Smooth muscle cell (in vitro differentiated cells): ENCODE data around the gene RNF187. TPM values are rescaled to one million over a fixed set of nuclear protein-coding genes. Genes with fewer than 3 reads are reported as not detected.
A peak's percentile ranks its signal among the peaks of the same experiment; 100 is the strongest.

Experiments used
- DNase-seq: peaks from one replicate; lab custom pipeline; 2025; ENCODE audit not compliant: unreplicated experiment; lab: John Stamatoyannopoulos, UW
- H2AFZ ChIP-seq: fragments of 200-600 bp; sonication (generic); 2 replicates; pipeline ENCODE4 v1.6.0; 2016; ENCODE audit warnings: antibody characterized with exemption, low read depth, mild to moderate bottlenecking
- H3F3A ChIP-seq: fragments of 200-600 bp; sonication (generic); 2 replicates; pipeline ENCODE4 v1.6.0; 2017; ENCODE audit warnings: antibody characterized with exemption, low read depth
- H3K27ac ChIP-seq: fragments of 200-600 bp; sonication (generic); 2 replicates; pipeline ENCODE4 v1.5.1; 2016; ENCODE audit warnings: low read depth, mild to moderate bottlenecking
- H3K27me3 ChIP-seq: fragments of 200-600 bp; sonication (generic); 2 replicates; pipeline ENCODE4 v1.6.1; 2016; ENCODE audit warnings: low read depth, mild to moderate bottlenecking
- H3K36me3 ChIP-seq: fragments of 200-600 bp; sonication (generic); 2 replicates; pipeline ENCODE4 v1.5.1; 2016; ENCODE audit warnings: low read depth
- H3K4me1 ChIP-seq: fragments of 200-600 bp; sonication (generic); 2 replicates; pipeline ENCODE4 v1.5.1; 2016; ENCODE audit warnings: low read depth
- H3K4me2 ChIP-seq: fragments of 200-600 bp; sonication (generic); 2 replicates; pipeline ENCODE4 v1.6.0; 2016; ENCODE audit warnings: mild to moderate bottlenecking
- H3K4me3 ChIP-seq: fragments of 200-600 bp; sonication (generic); 2 replicates; pipeline ENCODE4 v1.5.1; 2016; ENCODE audit warnings: mild to moderate bottlenecking
- H3K79me2 ChIP-seq: fragments of 200-600 bp; sonication (generic); 2 replicates; pipeline ENCODE4 v1.6.0; 2016; ENCODE audit warnings: low read depth, mild to moderate bottlenecking
- H3K9ac ChIP-seq: fragments of 200-600 bp; sonication (generic); 2 replicates; pipeline ENCODE4 v1.6.0; 2016; ENCODE audit warnings: low read depth
- H3K9me3 ChIP-seq: fragments of 200-600 bp; sonication (generic); replicated peaks from 2 replicates; pipeline ENCODE4 v1.5.1; 2016; ENCODE audit warnings: low read depth
- H4K20me1 ChIP-seq: fragments of 200-600 bp; sonication (generic); 2 replicates; pipeline ENCODE4 v1.6.0; 2016; ENCODE audit warnings: low read depth
- WGBS: methylation state at CpG from one replicate; pipeline ENCODE4 v1.1.7; 2016; ENCODE audit warnings: low lambda C conversion rate; 5-methylcytosine and 5-hydroxymethylcytosine counted together
- polyA plus RNA-seq: library from polyadenylated mRNA; unstranded; fragments of >200 nt; fragmentation: Nextera tagmentation; extraction: Ambion mirVana; gene quantifications from 2 replicates; pipeline ENCODE4 v1.2.1, GENCODE V29; 2016
- total RNA-seq: library from RNA; depleted of rRNA; stranded (reverse); fragments of >200 nt; gene quantifications from 2 replicates; pipeline ENCODE4 v1.2.3, GENCODE V29; 2014
- TF ChIP-seq, protein P1 (sequence below): fragments of 200-600 bp; sonication (generic); IDR thresholded peaks from 2 replicates; pipeline ENCODE4 v1.5.1; 2017; ENCODE audit warnings: borderline replicate concordance, mild to moderate bottlenecking, antibody characterized with exemption; ENCODE audit not compliant: insufficient read depth, poor library complexity, severe bottlenecking

The RNF187 gene
- total and polyA plus RNA-seq, 2 experiments from 2014 or later, result 35.9 to 150 TPM

DNA sequence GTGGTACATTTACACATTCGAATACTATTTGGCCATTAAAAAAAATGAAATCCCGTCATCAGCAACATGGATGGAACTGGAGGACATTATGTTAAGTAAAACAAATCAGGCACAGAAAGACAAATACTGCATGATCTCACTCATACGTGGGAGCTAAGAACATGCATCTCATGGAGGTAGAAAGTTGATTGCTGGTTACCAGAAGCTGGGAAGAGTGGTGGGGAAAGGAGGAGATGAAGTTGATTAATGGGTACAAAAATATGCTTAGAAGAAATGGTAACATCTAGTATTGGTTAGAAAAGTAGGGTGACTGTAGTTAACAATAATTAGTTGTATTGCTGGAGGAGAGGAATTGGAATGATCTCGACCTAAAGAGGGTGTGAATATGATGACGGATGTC lies 24.6 kb upstream of the RNF187 start:
- Histone ChIP-seq H3K27ac (no peak overlapping the region), H3K4me3 (no peak overlapping the region), H2AFZ (no peak overlapping the region), H3K9ac (no peak overlapping the region), H3K79me2 (no peaks in the 10 kb centered on the region), H3K4me2 (no peak overlapping the region), H3K4me1 (no peaks in the 10 kb centered on the region), H3K27me3 (peaks cover 79% of the 10 kb centered on the region), H3K36me3 (no peaks in the 10 kb centered on the region), H4K20me1 (no peaks in the 10 kb centered on the region), H3K9me3 (no peaks in the 10 kb centered on the region), H3F3A (no peaks in the 10 kb centered on the region)
- TF ChIP-seq, protein P1, sequence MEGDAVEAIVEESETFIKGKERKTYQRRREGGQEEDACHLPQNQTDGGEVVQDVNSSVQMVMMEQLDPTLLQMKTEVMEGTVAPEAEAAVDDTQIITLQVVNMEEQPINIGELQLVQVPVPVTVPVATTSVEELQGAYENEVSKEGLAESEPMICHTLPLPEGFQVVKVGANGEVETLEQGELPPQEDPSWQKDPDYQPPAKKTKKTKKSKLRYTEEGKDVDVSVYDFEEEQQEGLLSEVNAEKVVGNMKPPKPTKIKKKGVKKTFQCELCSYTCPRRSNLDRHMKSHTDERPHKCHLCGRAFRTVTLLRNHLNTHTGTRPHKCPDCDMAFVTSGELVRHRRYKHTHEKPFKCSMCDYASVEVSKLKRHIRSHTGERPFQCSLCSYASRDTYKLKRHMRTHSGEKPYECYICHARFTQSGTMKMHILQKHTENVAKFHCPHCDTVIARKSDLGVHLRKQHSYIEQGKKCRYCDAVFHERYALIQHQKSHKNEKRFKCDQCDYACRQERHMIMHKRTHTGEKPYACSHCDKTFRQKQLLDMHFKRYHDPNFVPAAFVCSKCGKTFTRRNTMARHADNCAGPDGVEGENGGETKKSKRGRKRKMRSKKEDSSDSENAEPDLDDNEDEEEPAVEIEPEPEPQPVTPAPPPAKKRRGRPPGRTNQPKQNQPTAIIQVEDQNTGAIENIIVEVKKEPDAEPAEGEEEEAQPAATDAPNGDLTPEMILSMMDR, result no peak
- no peak for DNase-seq
- 86% methylated on average over 5 of the region's 5 CpGs for WGBS

DNA sequence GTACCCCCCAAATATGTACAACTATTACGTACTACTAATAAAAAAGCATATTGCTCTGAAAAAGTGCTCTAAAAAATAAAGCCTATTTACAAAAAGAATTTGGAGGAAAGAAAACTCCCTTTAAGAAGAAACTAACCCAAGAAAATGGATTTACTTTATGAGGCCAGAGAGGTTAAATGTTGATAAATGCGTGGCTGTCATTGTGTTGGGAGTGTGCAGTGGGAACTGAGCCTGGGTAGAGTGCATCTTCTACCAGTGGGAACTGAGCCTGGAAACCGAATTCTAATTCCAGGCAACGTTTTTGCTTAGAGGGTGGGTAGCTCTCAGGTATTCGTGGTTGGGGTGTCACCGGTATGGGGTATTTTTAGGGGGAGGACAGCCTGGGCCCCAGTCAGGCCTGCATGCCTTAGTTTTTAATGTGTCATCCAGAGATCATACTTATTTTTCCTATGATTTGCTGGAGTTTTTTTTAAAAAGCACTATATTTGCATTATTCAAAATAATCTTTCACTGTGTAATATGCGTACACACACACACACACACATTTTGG lies 24.1 kb upstream of the RNF187 start:
- H3K4me3 ChIP-seq, result no peak overlapping the region
- H3K36me3 ChIP-seq, result no peaks in the 10 kb centered on the region
- TF ChIP-seq, protein P1, result no peak
- H4K20me1 ChIP-seq, result no peaks in the 10 kb centered on the region
- no peaks in the 10 kb centered on the region for H3K79me2 ChIP-seq
- DNase-seq, result no peak
- no peaks in the 10 kb centered on the region for H3F3A ChIP-seq
- no peaks in the 10 kb centered on the region for H3K4me1 ChIP-seq
- WGBS, result 74% methylated on average over 7 of the region's 7 CpGs
- H3K9ac ChIP-seq, result no peak overlapping the region
- no peaks in the 10 kb centered on the region for H3K9me3 ChIP-seq
- peaks cover 84% of the 10 kb centered on the region for H3K27me3 ChIP-seq
- H2AFZ ChIP-seq, result no peak overlapping the region
- no peak overlapping the region for H3K27ac ChIP-seq
- H3K4me2 ChIP-seq, result peak overlapping the region; percentile 83

DNA sequence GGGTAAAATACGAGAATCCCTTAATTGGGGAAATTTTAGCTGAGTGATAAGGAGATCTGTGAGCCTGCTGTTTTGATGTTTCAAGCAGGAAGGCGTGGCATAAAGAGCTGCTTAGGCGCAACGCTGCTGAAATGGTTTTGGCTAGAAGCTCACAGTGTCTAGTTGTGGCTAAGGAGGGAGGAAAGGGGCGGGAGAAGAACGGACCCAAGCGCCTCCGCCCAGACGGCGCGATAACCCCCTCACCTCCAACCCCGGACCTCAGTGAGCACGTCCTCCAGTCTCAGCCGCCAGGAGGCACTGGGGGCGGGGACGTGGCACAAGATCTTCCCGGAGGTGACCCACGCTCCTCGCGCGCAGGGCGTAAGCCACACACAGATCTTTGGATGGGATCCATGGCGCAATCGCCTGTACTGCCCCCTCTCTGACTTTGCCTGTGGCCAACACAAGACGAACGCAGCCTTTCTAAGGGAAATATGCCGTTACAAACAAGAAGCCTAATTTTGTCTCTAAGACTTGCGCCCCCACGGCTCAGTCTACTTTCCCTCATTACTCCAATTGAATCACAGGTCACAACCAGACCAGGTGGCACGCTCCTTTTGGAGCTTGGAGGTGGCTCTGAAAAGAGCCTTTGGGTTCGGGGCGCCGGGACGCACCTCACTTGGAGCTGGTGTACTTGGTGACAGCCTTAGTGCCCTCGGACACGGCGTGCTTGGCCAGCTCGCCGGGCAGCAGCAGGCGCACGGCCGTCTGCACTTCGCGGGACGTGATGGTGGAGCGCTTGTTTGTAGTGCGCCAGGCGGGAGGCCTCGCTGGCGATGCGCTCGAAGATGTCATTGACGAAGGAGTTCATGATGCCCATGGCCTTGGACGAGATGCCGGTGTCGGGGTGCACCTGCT lies 23.4 kb upstream of the RNF187 start:
- Histone ChIP-seq H3K27me3 (peaks cover 91% of the 10 kb centered on the region), H3K36me3 (no peaks in the 10 kb centered on the region), H3K9ac (no peak overlapping the region), H3K4me2 (peak overlapping the region; percentile 83), H4K20me1 (no peaks in the 10 kb centered on the region), H3K79me2 (no peaks in the 10 kb centered on the region), H3F3A (no peaks in the 10 kb centered on the region), H3K27ac (no peak overlapping the region), H3K4me3 (peak overlapping the region; percentile 49), H3K4me1 (no peaks in the 10 kb centered on the region), H2AFZ (peak overlapping the region; percentile 70), H3K9me3 (no peaks in the 10 kb centered on the region)
- 5% methylated on average over 56 of the region's 56 CpGs for WGBS
- TF ChIP-seq, protein P1, result no peak
- no peak for DNase-seq
